ENCODE results near the gene CTNNBL1. TPM values are rescaled to one million over a fixed set of nuclear protein-coding genes. Genes with fewer than 3 reads are reported as not detected.

Gene CTNNBL1
- total and polyA plus RNA-seq, 11 donors = 22.6 to 68.9 (median 50.5) TPM

GRCh38 chr20:37672143-37672542 is 21.7 kb upstream of the CTNNBL1 start:
- no peak for TF ChIP-seq POLR2A (IDR thresholded peaks at IDR 0.05)
- no peak for TF ChIP-seq CTCF (IDR thresholded peaks at IDR 0.05)
- no peaks in the 10 kb centered on the region for H3K9me3 ChIP-seq
- H3K27me3 ChIP-seq = peaks cover 0 to 17% (median 0%) of the 10 kb centered on the region in 9 donors
- WGBS, 4 donors = 94 to 99% (median 98%) methylated on average over 3 of the region's 3 CpGs
- H3K4me3 ChIP-seq = no peak overlapping the region
- H3K36me3 ChIP-seq = no peaks in the 10 kb centered on the region
- ATAC-seq (no peak), DNase-seq (no peak)
- intact Hi-C loops (cut with DNase I) = no loop called here
- H3K4me1 ChIP-seq = peaks cover 0 to 6% (median 0%) of the 10 kb centered on the region in 12 donors
- no peak overlapping the region for H3K27ac ChIP-seq

GRCh38 chr20:37673444-37673843 is 20.4 kb upstream of the CTNNBL1 start:
- Histone ChIP-seq H3K36me3 (no peaks in the 10 kb centered on the region), H3K9me3 (no peaks in the 10 kb centered on the region), H3K27me3 (peaks cover 0 to 17% (median 3%) of the 10 kb centered on the region in 9 donors), H3K27ac (no peak overlapping the region), H3K4me1 (peaks cover 0 to 6% (median 0%) of the 10 kb centered on the region in 12 donors), H3K4me3 (no peak overlapping the region)
- TF ChIP-seq CTCF (IDR thresholded peaks at IDR 0.05) (no peak), POLR2A (IDR thresholded peaks at IDR 0.05) (no peak)
- ATAC-seq = no peak
- DNase-seq = no peak
- WGBS, 4 donors = 33 to 52% (median 41%) methylated on average over 1 of the region's 1 CpG
- intact Hi-C loops (cut with DNase I) = no loop called here

GRCh38 chr20:37676440-37676839 is 17.4 kb upstream of the CTNNBL1 start:
- 71 to 87% (median 82%) methylated on average over 7 of the region's 7 CpGs for WGBS, 4 donors
- no peak overlapping the region for H3K4me3 ChIP-seq

More at GRCh38 chr20:37676440-37676839, 17.4 kb upstream of the CTNNBL1 start:
- TF ChIP-seq CTCF (IDR thresholded peaks at IDR 0.05) (no peak), POLR2A (IDR thresholded peaks at IDR 0.05) (no peak)
- no peaks in the 10 kb centered on the region for H3K4me1 ChIP-seq
- no peaks in the 10 kb centered on the region for H3K36me3 ChIP-seq
- no peak for ATAC-seq
- peaks cover 0 to 14% (median 0%) of the 10 kb centered on the region in 9 donors for H3K27me3 ChIP-seq
- H3K9me3 ChIP-seq = no peaks in the 10 kb centered on the region
- intact Hi-C loops (cut with DNase I) = no loop called here
- H3K27ac ChIP-seq = no peak overlapping the region
- DNase-seq = no peak

All from heart left ventricle (tissue), 16 donors.